HG03342 (cell line): Measurements from ENCODE around the gene PLOD1.
"Not testable (repeated sequence)": the region's sequence is repeated elsewhere in the genome, so short reads cannot be mapped to it uniquely, and the experiment has no call there.

Source experiments
- ATAC-seq: cut with Tn5 transposase; IDR thresholded peaks from one replicate; pipeline ENCODE4 v1.9.1; 2021; ENCODE audit warnings: mild to moderate bottlenecking, moderate library complexity; ENCODE audit not compliant: unreplicated experiment

PLOD1 gene

GRCh38 chr1:11938722-11939526 lies 4.4 kb downstream of the PLOD1 start:
- no peak for ATAC-seq

GRCh38 chr1:11939794-11940193 lies 5.3 kb downstream of the PLOD1 start:
- not testable (repeated sequence) for ATAC-seq

GRCh38 chr1:11940260-11940921 lies 5.9 kb downstream of the PLOD1 start:
- no peak for ATAC-seq

- ATAC-seq = no peak
Measured at GRCh38 chr1:11942280-11942679, 7.8 kb downstream of the PLOD1 start.

- ATAC-seq = no peak
Measured at GRCh38 chr1:11943619-11944018, 9.1 kb downstream of the PLOD1 start.

- no peak for ATAC-seq
Measured at GRCh38 chr1:11944358-11944931, 9.9 kb downstream of the PLOD1 start.

GRCh38 chr1:11946647-11947046 lies 12.1 kb downstream of the PLOD1 start:
- no peak for ATAC-seq

GRCh38 chr1:11948822-11949458 lies 14.4 kb downstream of the PLOD1 start:
- no peak for ATAC-seq

- no peak for ATAC-seq
Measured at GRCh38 chr1:11951901-11952300, 17.4 kb downstream of the PLOD1 start.

- no peak for ATAC-seq
Measured at GRCh38 chr1:11952455-11953109, 18.1 kb downstream of the PLOD1 start.

GRCh38 chr1:11955221-11955620 lies 20.7 kb downstream of the PLOD1 start:
- ATAC-seq = no peak

GRCh38 chr1:11957398-11957797 lies 22.9 kb downstream of the PLOD1 start:
- ATAC-seq = no peak

GRCh38 chr1:11957897-11958296 lies 23.4 kb downstream of the PLOD1 start:
- ATAC-seq = no peak

GRCh38 chr1:11960276-11960675 lies 25.8 kb downstream of the PLOD1 start:
- no peak for ATAC-seq

- no peak for ATAC-seq
Measured at GRCh38 chr1:11960715-11961114, 26.2 kb downstream of the PLOD1 start.

- ATAC-seq = no peak
Measured at GRCh38 chr1:11961230-11961629, 26.7 kb downstream of the PLOD1 start.

GRCh38 chr1:11963622-11964021 lies 29.1 kb downstream of the PLOD1 start:
- ATAC-seq = no peak

GRCh38 chr1:11964656-11965055 lies 30.1 kb downstream of the PLOD1 start:
- ATAC-seq = no peak

- ATAC-seq = no peak
Measured at GRCh38 chr1:11967028-11967547, 32.6 kb downstream of the PLOD1 start.

- ATAC-seq = no peak
Measured at GRCh38 chr1:11970441-11971185, 36.1 kb downstream of the PLOD1 start.
